Ishikawa (cell line): ENCODE results near the gene ITIH3.

ENCODE experiments used
- CEBPB ChIP-seq: IDR thresholded peaks from 2 replicates; pipeline ENCODE4 v1.6.1; 2012
- CREB1 ChIP-seq: IDR thresholded peaks from 2 replicates; pipeline ENCODE4 v1.6.1; 2012; ENCODE audit warnings: low read depth
- EGR1 ChIP-seq: IDR thresholded peaks from 2 replicates; pipeline ENCODE4 v1.6.1; 2012
- EP300 ChIP-seq: IDR thresholded peaks from 2 replicates; pipeline ENCODE4 v1.6.1; 2012; ENCODE audit warnings: borderline replicate concordance
- FOXM1 ChIP-seq: IDR thresholded peaks from 2 replicates; pipeline ENCODE4 v1.6.1; 2012; ENCODE audit warnings: low read depth, borderline replicate concordance
- NFIC ChIP-seq: IDR thresholded peaks from 2 replicates; pipeline ENCODE4 v1.6.1; 2012
- RAD21 ChIP-seq: IDR thresholded peaks from 2 replicates; pipeline ENCODE4 v1.6.1; 2012; ENCODE audit warnings: low read depth
- REST ChIP-seq: IDR thresholded peaks from 2 replicates; pipeline ENCODE4 v1.6.1; 2012; ENCODE audit warnings: low read depth, mild to moderate bottlenecking
- TAF1 ChIP-seq: IDR thresholded peaks from 2 replicates; pipeline ENCODE4 v1.6.1; 2012; ENCODE audit warnings: low read depth, mild to moderate bottlenecking
- TCF12 ChIP-seq: IDR thresholded peaks from 2 replicates; pipeline ENCODE4 v1.6.1; 2012; ENCODE audit warnings: low read depth
- TEAD4 ChIP-seq: IDR thresholded peaks from 2 replicates; pipeline ENCODE4 v1.6.1; 2012
- USF1 ChIP-seq: IDR thresholded peaks from 2 replicates; pipeline ENCODE4 v1.6.1; 2012
- YY1 ChIP-seq: IDR thresholded peaks from 2 replicates; pipeline ENCODE4 v1.6.1; 2012; ENCODE audit warnings: low read depth
- ZBTB7A ChIP-seq: IDR thresholded peaks from 2 replicates; pipeline ENCODE4 v1.6.1; 2012; ENCODE audit warnings: low read depth
- TF ChIP-seq, protein P1 (sequence below): IDR thresholded peaks from 2 replicates; pipeline ENCODE4 v1.6.1; 2012

The ITIH3 gene

DNA sequence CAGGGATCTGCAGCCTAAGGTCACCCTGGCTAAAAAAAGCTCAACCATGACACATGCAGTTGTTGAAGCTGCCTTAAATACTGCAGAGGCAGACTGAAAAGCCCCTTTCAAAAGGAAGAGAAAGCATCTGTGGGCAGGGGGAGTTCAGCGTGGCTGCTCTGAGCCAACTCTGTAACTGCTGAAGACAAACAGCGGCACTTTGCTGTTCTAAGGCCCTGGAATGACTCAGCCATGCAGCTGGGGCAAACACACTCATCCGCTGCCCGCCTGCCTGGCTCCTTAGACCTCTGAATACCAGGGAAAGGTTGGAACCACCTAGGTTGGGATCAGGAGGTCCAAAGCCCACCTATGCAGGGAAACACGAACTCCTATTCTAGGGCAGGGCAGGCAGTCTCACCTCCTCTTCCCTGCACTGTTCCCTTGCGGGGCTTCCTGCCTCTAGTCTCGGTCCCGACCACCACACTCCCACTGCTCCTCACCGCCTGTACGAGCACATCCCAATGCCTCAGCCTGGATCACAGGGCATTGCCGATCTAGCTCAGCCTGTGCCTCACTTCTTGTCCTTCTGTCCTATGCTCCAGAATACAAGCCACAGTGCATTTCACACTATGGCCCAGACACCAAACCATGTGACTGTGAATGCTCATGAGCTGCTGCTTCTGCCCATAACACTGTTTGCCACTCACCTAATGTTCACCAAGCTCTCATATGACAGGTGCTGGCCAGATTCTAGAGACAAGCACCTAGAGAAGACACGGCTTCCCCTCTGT lies 46.8 kb downstream of the ITIH3 start:
- no peak for TF ChIP-seq USF1
- TF ChIP-seq CEBPB, result no peak

- TF ChIP-seq NFIC (no peak), EGR1 (no peak), YY1 (no peak), CREB1 (no peak), CEBPB (no peak), REST (no peak), FOXM1 (no peak), TAF1 (no peak), USF1 (no peak), EP300 (no peak), RAD21 (no peak), TCF12 (no peak)
- TF ChIP-seq, protein P1, sequence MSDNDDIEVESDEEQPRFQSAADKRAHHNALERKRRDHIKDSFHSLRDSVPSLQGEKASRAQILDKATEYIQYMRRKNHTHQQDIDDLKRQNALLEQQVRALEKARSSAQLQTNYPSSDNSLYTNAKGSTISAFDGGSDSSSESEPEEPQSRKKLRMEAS, result no peak
Observed at GRCh38 chr3:52841981-52842340, 47.4 kb downstream of the ITIH3 start.

DNA sequence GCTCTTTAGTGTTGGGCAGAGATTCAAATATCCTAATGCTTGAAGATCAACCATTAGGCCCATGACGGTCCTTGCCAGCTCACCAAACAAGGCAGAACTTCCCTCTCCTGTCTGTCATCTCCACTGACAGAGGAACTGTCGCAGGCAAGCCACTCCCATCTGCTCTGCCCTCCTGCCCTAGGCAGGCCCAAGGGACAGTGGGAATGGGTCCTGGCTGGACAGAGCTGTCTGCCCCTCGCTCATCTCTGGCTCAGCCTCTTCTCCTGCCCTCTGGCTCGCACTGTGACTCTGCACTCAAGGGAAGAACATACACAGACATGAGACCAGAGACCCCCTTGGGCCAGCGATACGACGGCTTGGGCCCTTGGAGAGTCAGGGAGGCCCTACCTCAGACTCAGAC lies 47.8 kb downstream of the ITIH3 start:
- TF ChIP-seq TCF12 (no peak), TEAD4 (no peak), CREB1 (no peak), REST (no peak), YY1 (no peak), ZBTB7A (no peak)

DNA sequence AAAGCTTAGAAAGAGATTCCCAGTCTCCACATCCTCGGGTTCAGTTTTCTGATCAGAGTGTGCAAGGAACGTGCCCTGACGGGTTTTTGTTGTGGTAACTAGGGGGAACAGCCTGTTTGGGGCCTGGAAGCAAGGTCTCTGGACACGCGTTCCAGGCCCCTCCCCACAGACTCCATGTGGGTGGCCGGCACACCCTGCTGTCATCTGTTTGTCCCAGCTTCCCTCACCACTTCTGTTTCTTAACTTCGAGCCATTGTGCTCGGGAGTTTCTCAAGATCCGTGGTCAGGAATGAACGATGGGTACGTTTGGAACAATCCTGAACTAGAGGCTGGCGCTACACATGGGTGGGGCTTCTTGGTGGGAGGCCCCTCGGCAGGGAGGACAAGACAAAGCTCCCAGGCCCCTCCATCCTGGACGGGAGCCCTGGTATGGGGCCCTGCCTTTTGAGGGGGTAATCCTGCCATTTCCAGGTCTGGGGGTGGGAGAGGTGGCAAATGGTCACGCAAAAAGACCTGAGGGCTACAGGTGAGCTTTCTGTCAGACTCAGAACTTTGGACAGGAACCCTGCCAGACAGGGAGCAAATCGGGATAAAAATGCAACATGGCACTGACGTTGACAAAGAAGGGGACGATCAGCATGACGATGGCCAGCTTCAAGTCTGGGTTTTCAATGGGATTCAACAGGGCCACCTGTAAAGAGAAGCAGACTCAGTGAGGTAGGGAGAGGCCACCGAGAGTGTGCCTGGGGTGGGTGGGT lies 48.7 kb downstream of the ITIH3 start:
- TF ChIP-seq CREB1, result no peak
- TF ChIP-seq RAD21, result no peak
- no peak for TF ChIP-seq FOXM1
- TF ChIP-seq EGR1, result no peak
- no peak for TF ChIP-seq ZBTB7A
- TF ChIP-seq USF1, result no peak
- TF ChIP-seq NFIC, result no peak
- no peak for TF ChIP-seq EP300
- TF ChIP-seq, protein P1, result no peak
- TF ChIP-seq CEBPB, result no peak
- no peak for TF ChIP-seq TAF1
- no peak for TF ChIP-seq TCF12
- TF ChIP-seq YY1, result no peak
- no peak for TF ChIP-seq REST
- TF ChIP-seq TEAD4, result no peak
